ENCODE results near the gene MAPK14.

The MAPK14 gene

GRCh38 chr6:36136034-36136433, 108.4 kb downstream of the MAPK14 start:
- no peak for DNase-seq (ENCODE audit: low read depth)

GRCh38 chr6:36136551-36136950, 108.9 kb downstream of the MAPK14 start:
- no peak for DNase-seq (ENCODE audit: low read depth)

GRCh38 chr6:36138667-36139066, 111.1 kb downstream of the MAPK14 start:
- DNase-seq (ENCODE audit: low read depth), result no peak

GRCh38 chr6:36139431-36139830, 111.8 kb downstream of the MAPK14 start:
- DNase-seq (ENCODE audit: low read depth), result no peak

- no peak for DNase-seq (ENCODE audit: low read depth)
These were observed 112.5 kb downstream of the MAPK14 start for GRCh38 chr6:36139991-36140710.

- DNase-seq (ENCODE audit: low read depth), result no peak
These were observed 113.5 kb downstream of the MAPK14 start for GRCh38 chr6:36141091-36141490.

GRCh38 chr6:36141961-36142360, 114.4 kb downstream of the MAPK14 start:
- DNase-seq (ENCODE audit: low read depth), result no peak

- no peak for DNase-seq (ENCODE audit: low read depth)
These were observed 115.6 kb downstream of the MAPK14 start for GRCh38 chr6:36142971-36143838.

GRCh38 chr6:36145495-36145894, 117.9 kb downstream of the MAPK14 start:
- DNase-seq (ENCODE audit: low read depth), result no peak

GRCh38 chr6:36147294-36147693, 119.7 kb downstream of the MAPK14 start:
- no peak for DNase-seq (ENCODE audit: low read depth)

GRCh38 chr6:36149476-36149875, 121.9 kb downstream of the MAPK14 start:
- DNase-seq (ENCODE audit: low read depth), result no peak

- DNase-seq (ENCODE audit: low read depth), result no peak
These were observed 122.7 kb downstream of the MAPK14 start for GRCh38 chr6:36150283-36150682.

GRCh38 chr6:36154286-36154685, 126.7 kb downstream of the MAPK14 start:
- no peak for DNase-seq (ENCODE audit: low read depth)

- no peak for DNase-seq (ENCODE audit: low read depth)
These were observed 128.1 kb downstream of the MAPK14 start for GRCh38 chr6:36155662-36156061.

- DNase-seq (ENCODE audit: low read depth), result peak; percentile 11
These were observed 132.6 kb downstream of the MAPK14 start for GRCh38 chr6:36160147-36160760.
